Neural progenitor cell (in vitro differentiated cells): ENCODE data around the gene DAW1. TPM values are rescaled to one million over a fixed set of nuclear protein-coding genes. Genes with fewer than 3 reads are reported as not detected.

Experiments
- DNase-seq: peaks from one replicate; pipeline ENCODE4 v3.0.0-alpha.2; 2016; ENCODE audit warnings: low spot score
- H2AFZ ChIP-seq: fragments of 200-600 bp; sonication (generic); replicated peaks from 2 replicates; pipeline ENCODE4 v1.6.1; 2016; ENCODE audit warnings: antibody characterized with exemption
- H3F3A ChIP-seq: fragments of 200-600 bp; sonication (generic); 2 replicates; pipeline ENCODE4 v1.6.1; 2016; ENCODE audit warnings: antibody characterized with exemption, low read depth
- H3K27ac ChIP-seq: fragments of 200-600 bp; sonication (generic); 2 replicates; pipeline ENCODE4 v1.5.1; 2016; ENCODE audit warnings: mild to moderate bottlenecking
- H3K27me3 ChIP-seq: fragments of 200-600 bp; sonication (generic); 2 replicates; pipeline ENCODE4 v1.6.1; 2016; ENCODE audit warnings: mild to moderate bottlenecking, moderate library complexity
- H3K36me3 ChIP-seq: fragments of 200-600 bp; sonication (generic); 2 replicates; pipeline ENCODE4 v1.5.1; 2016
- H3K4me1 ChIP-seq: fragments of 200-600 bp; sonication (generic); 2 replicates; pipeline ENCODE4 v1.6.1; 2016; ENCODE audit warnings: mixed run types
- H3K4me2 ChIP-seq: fragments of 200-600 bp; sonication (generic); 2 replicates; pipeline ENCODE4 v1.6.1; 2016
- H3K4me3 ChIP-seq: fragments of 200-600 bp; sonication (generic); 2 replicates; pipeline ENCODE4 v1.5.1; 2016
- H3K79me2 ChIP-seq: fragments of 200-600 bp; sonication (generic); 2 replicates; pipeline ENCODE4 v1.6.1; 2016; ENCODE audit warnings: low read depth
- H3K9ac ChIP-seq: fragments of 200-600 bp; sonication (generic); 2 replicates; pipeline ENCODE4 v1.6.1; 2016
- H3K9me3 ChIP-seq: fragments of 200-600 bp; sonication (generic); 2 replicates; pipeline ENCODE4 v1.5.1; 2016; ENCODE audit warnings: low read depth
- H4K20me1 ChIP-seq: fragments of 200-600 bp; sonication (generic); 2 replicates; pipeline ENCODE4 v1.6.1; 2016; ENCODE audit warnings: low read depth
- H3K27ac Mint-ChIP-seq: 3 replicates; pipeline ENCODE4 v1.8.0; 2021; ENCODE audit warnings: mixed read lengths
- H3K27me3 Mint-ChIP-seq: 2 replicates; pipeline ENCODE4 v1.8.0; 2022; ENCODE audit warnings: low read depth, mild to moderate bottlenecking, inconsistent platforms, moderate library complexity, mixed read lengths; ENCODE audit not compliant: insufficient read depth
- H3K36me3 Mint-ChIP-seq: 3 replicates; pipeline ENCODE4 v1.8.0; 2021; ENCODE audit warnings: mixed read lengths
- H3K4me1 Mint-ChIP-seq: 3 replicates; pipeline ENCODE4 v1.8.0; 2021; ENCODE audit warnings: mixed read lengths
- H3K4me3 Mint-ChIP-seq: 3 replicates; pipeline ENCODE4 v1.8.0; 2021; ENCODE audit warnings: mild to moderate bottlenecking, moderate library complexity, mixed read lengths
- H3K9me3 Mint-ChIP-seq: 3 replicates; pipeline ENCODE4 v1.8.0; 2020; ENCODE audit warnings: mixed read lengths
- CTCF ChIP-seq: fragments of 200-600 bp; sonication (generic); IDR thresholded peaks from 2 replicates; pipeline ENCODE4 v1.5.1; 2017; ENCODE audit warnings: antibody characterized with exemption, mild to moderate bottlenecking
- EZH2 ChIP-seq: fragments of 200-600 bp; sonication (generic); IDR thresholded peaks from 2 replicates; pipeline ENCODE4 v1.6.1; 2017; ENCODE audit warnings: antibody characterized with exemption, mild to moderate bottlenecking, moderate library complexity
- EZH2phosphoT487 ChIP-seq: fragments of 200-600 bp; sonication (generic); IDR thresholded peaks from 2 replicates; pipeline ENCODE4 v1.6.1; 2017; ENCODE audit warnings: antibody characterized with exemption
- total RNA-seq: library from RNA; depleted of rRNA; stranded (reverse); fragments of >200 nt; gene quantifications from 2 replicates; pipeline ENCODE4 v1.2.3, GENCODE V29; 2015; ENCODE audit warnings: low replicate concordance

The DAW1 gene
- total RNA-seq, 1 donor from 2014 or later: not detected

- DNase-seq: no peak
- H3K9me3 Mint-ChIP-seq: no peaks in the 10 kb centered on the region
- Histone ChIP-seq H3K4me2 (no peak overlapping the region), H3K36me3 (no peaks in the 10 kb centered on the region), H3F3A (no peaks in the 10 kb centered on the region), H4K20me1 (no peaks in the 10 kb centered on the region), H3K9ac (no peak overlapping the region), H3K27ac (no peak overlapping the region), H3K9me3 (no peaks in the 10 kb centered on the region), H3K27me3 (no peaks in the 10 kb centered on the region), H3K4me3 (no peak overlapping the region), H3K4me1 (no peaks in the 10 kb centered on the region), H3K79me2 (no peaks in the 10 kb centered on the region), H2AFZ (no peak overlapping the region)
- peaks cover 3% of the 10 kb centered on the region for H3K27me3 Mint-ChIP-seq
- peaks cover 5% of the 10 kb centered on the region for H3K4me1 Mint-ChIP-seq
- H3K27ac Mint-ChIP-seq: no peak overlapping the region
- TF ChIP-seq EZH2 (no peak), CTCF (no peak), EZH2phosphoT487 (no peak)
- no peak overlapping the region for H3K4me3 Mint-ChIP-seq
- H3K36me3 Mint-ChIP-seq: no peaks in the 10 kb centered on the region
These were observed 6.2 kb downstream of the DAW1 start for GRCh38 chr2:227877421-227878310.

- H3K4me2 ChIP-seq: no peak overlapping the region
- H3K4me1 Mint-ChIP-seq: peaks cover 5% of the 10 kb centered on the region
These were observed 9.0 kb downstream of the DAW1 start for GRCh38 chr2:227880460-227880859.

GRCh38 chr2:227881866-227882517, 10.6 kb downstream of the DAW1 start:
- no peak for TF ChIP-seq EZH2phosphoT487
- no peak for TF ChIP-seq EZH2
- TF ChIP-seq CTCF: no peak
- H3K9ac ChIP-seq: no peak overlapping the region
- Mint-ChIP-seq H3K27ac (no peak overlapping the region), H3K9me3 (no peaks in the 10 kb centered on the region), H3K27me3 (no peaks in the 10 kb centered on the region), H3K4me3 (no peak overlapping the region), H3K4me1 (peaks cover 3% of the 10 kb centered on the region), H3K36me3 (no peaks in the 10 kb centered on the region)
- no peaks in the 10 kb centered on the region for H4K20me1 ChIP-seq
- H3K27ac ChIP-seq: no peak overlapping the region
- no peaks in the 10 kb centered on the region for H3K27me3 ChIP-seq
- no peak overlapping the region for H3K4me3 ChIP-seq
- H3K4me2 ChIP-seq: no peak overlapping the region
- DNase-seq: no peak
- no peaks in the 10 kb centered on the region for H3K36me3 ChIP-seq
- no peaks in the 10 kb centered on the region for H3K9me3 ChIP-seq
- H3K4me1 ChIP-seq: no peaks in the 10 kb centered on the region
- no peak overlapping the region for H2AFZ ChIP-seq
- H3K79me2 ChIP-seq: no peaks in the 10 kb centered on the region
- H3F3A ChIP-seq: no peaks in the 10 kb centered on the region

More at GRCh38 chr2:227880460-227880859, 9.0 kb downstream of the DAW1 start:
- Histone ChIP-seq H3K27ac (no peak overlapping the region), H3K27me3 (no peaks in the 10 kb centered on the region), H2AFZ (no peak overlapping the region), H3K9ac (no peak overlapping the region), H4K20me1 (no peaks in the 10 kb centered on the region), H3K79me2 (no peaks in the 10 kb centered on the region), H3K36me3 (no peaks in the 10 kb centered on the region), H3F3A (no peaks in the 10 kb centered on the region), H3K9me3 (no peaks in the 10 kb centered on the region), H3K4me3 (no peak overlapping the region), H3K4me1 (no peaks in the 10 kb centered on the region)
- no peaks in the 10 kb centered on the region for H3K27me3 Mint-ChIP-seq
- H3K36me3 Mint-ChIP-seq: no peaks in the 10 kb centered on the region
- H3K9me3 Mint-ChIP-seq: no peaks in the 10 kb centered on the region
- H3K4me3 Mint-ChIP-seq: no peak overlapping the region
- DNase-seq: no peak
- H3K27ac Mint-ChIP-seq: no peak overlapping the region
- TF ChIP-seq EZH2phosphoT487 (no peak), CTCF (no peak), EZH2 (no peak)
